CD1c-positive myeloid dendritic cell (primary cell): ENCODE measurements around the gene ABT1.
"Not testable (repeated sequence)": the region's sequence is repeated elsewhere in the genome, so short reads cannot be mapped to it uniquely, and the experiment has no call there.

ENCODE experiments used
- DNase-seq: peaks from one replicate; pipeline ENCODE4 v3.0.0-alpha.2; 2016; ENCODE audit errors: extremely low spot score

Gene ABT1

DNA sequence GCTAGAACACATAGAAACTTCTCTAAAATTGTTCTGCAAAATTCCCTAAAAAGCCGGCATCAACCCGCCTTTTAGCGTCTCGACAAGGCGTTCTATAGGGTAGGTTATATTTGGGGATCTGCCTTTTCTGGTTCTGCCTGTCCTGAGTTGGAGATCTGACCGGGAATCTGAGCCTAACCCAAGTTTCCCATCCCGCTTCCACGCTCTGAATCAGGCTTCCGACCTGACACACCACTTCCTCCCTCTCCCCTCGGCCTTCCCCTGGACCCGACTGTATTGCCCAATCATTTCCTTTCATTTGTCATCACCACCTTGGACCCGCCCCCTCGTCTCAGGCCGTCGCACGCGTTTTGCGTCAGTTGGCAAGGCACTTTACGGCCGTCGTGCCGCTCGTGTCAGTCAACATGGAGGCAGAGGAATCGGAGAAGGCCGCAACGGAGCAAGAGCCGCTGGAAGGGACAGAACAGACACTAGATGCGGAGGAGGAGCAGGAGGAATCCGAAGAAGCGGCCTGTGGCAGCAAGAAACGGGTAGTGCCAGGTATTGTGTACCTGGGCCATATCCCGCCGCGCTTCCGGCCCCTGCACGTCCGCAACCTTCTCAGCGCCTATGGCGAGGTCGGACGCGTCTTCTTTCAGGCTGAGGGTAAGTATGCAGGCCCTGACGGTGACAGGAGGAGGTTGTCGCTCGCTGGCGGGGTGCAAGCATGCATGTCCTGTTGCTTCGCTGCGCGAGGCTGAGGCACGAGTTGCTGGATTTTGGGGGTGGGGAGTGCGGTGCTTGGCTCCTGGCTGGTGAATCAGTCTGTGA lies at the start of gene ABT1:
Gene ABT1, plus strand, starts transcription at position 375 of the 810 bp plus-strand sequence. Its CDS starts 30 bp downstream, at position 405.
- peak; percentile 99 for DNase-seq

DNA sequence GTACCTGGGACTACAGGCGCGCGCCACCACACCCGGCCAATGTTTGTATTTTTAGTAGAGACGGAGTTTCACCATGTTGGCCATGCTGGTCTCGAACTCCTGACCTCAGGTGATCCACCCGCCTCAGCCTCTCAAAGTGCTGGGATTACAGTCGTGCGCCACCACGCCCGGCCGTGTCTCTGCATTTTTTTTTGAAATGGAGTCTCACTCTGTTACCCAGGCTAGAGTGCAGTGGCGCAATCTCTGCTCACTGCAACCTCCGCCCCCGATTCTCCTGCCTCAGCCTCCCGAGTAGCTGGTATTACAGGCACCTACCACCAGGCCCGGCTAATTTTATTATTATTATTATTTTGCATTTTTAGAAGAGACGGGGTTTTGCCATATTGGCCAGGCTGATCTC lies 49.4 kb upstream of the ABT1 start:
- DNase-seq = not testable (repeated sequence)

DNA sequence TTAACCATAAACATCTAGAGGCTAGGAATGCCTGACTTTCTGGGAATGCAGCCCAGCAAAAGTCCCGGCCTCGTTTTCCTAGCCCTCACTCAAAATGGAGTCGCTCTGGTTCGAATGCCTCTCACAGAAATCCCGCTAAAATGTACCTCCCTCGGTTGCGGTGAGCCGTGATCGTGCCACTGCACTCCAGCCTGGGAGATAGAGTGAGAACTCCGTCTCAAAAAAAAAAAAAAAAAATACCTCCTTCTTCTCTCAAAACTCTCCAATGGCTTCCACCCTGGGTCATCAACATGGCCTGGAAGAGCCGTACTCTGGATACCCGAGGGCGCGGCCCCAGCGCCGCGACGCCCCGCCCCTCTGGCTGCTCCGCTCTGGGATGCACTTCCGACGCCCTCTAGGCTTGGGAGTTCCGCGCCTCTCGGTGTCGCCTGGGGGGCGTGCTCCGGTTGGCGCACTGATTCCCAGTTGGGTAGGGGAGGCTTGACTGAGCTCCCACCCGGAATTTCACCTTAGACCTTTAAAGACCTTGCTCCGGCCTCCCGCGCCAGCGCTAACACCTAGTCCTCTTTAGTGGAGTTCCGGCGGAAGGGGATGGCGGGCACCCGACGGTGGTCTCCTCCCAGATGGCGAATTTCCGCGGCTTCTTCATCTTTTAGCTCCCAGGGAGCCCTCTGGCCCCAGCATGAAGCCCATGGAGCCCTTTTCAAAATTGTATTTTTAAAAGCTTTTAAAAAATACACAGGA lies 46.3 kb upstream of the ABT1 start:
- peak; percentile 57 for DNase-seq

DNA sequence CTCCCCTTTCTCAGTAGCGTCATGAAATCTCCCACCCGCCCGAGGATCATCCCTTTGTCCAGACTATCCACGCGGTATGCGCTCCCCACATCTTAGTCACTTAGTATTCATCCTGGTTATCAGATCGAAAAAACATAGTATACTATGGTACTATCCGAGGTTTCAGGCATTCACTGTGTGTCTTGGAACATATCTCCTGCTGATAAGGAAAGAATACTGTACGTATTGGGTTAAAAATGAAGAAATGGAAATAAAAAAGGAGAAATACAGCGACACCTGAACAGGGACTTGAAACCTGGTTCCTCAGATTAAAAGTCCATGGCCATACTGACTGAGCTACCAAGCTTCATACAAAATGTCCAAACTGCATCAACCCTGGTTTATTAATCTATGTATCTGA lies 44.5 kb upstream of the ABT1 start:
- DNase-seq = no peak

DNA sequence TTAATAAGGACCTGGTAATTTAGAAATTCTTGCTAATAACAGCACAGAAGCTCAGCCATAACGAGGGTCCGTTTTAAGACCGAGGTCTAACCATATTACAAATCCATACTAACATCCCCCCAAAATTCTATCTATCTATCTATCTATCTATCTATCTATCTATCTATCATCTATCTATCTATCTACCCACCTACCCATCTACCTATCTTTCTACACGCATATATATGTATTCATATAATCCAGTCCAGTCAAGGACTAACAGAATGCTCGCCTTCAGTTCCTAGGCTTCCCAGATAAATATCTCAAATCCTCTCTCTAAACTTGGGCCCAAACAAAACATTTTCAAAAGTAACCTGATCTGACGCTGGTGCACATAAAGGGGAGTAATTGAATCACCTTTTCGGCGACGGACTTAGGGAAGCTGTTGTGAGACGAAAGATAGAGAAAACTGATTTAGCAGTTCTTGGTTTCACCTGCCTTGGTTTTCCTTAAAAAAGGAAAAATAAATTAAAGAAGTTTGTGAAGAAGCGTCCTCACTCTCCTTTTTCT lies 44.0 kb upstream of the ABT1 start:
- no peak for DNase-seq

DNA sequence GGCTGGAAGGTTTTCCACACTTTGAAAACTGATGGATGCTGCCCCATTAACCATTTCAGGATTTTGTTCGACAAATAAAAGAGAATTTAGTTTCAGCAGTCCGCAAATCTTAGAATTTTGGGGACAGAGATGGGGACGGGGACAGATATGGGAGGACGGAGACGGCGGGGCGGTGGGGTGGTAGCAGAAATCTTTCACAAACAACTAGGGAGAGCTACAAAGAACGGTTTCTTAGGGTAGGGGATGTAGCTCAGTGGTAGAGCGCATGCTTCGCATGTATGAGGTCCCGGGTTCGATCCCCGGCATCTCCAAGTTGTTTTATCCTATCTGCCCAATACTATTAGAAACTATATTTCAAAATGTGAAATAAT lies 43.5 kb upstream of the ABT1 start:
- peak; percentile 76 for DNase-seq

DNA sequence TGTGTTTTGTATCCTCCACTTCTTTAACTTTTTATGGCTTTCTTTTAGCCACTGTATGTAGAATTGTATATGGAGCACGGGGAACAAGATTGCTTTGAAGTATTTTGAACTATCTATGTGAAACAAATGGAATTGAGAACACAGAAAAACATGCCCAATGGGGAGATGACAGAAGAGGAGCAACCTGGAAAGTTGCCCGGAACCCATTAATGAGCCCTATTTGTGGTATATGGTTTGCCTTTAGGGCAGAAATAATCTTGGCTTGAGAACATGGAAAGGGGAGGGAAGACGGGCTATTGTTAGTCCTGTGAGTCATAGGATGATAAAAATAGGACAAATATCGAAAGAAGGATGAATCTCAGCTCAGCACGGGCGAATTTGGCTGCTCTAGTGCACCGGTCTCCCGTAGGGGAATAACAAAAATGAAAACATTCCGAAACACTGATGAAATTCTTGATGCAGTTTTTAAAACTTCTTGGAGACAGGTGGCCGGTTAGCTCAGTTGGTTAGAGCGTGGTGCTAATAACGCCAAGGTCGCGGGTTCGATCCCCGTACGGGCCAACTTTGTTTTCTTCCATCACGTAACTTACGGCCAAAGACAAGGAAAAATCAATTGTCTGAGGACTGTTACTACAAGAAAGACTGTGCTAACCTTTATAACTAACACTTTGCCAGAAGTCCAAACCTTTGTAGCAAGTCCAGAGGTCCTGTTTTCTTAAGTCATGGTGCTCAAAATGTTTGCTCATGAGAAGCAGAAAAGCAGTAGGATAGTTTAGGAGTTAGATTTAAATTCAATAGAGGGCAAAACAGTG lies 42.9 kb upstream of the ABT1 start:
- peak; percentile 86 for DNase-seq

DNA sequence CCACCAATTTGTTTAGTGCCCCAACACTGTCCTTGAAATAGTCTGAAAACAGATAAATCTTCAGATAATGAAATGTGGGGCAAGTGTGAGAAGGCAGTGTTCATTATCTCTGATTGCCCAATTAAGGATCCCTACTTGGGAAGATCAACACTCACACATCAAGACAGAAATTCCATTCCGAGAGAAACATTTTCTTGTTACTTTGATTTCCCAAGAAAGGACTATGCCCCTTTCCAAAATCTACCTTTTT lies 42.4 kb upstream of the ABT1 start:
- DNase-seq = no peak

DNA sequence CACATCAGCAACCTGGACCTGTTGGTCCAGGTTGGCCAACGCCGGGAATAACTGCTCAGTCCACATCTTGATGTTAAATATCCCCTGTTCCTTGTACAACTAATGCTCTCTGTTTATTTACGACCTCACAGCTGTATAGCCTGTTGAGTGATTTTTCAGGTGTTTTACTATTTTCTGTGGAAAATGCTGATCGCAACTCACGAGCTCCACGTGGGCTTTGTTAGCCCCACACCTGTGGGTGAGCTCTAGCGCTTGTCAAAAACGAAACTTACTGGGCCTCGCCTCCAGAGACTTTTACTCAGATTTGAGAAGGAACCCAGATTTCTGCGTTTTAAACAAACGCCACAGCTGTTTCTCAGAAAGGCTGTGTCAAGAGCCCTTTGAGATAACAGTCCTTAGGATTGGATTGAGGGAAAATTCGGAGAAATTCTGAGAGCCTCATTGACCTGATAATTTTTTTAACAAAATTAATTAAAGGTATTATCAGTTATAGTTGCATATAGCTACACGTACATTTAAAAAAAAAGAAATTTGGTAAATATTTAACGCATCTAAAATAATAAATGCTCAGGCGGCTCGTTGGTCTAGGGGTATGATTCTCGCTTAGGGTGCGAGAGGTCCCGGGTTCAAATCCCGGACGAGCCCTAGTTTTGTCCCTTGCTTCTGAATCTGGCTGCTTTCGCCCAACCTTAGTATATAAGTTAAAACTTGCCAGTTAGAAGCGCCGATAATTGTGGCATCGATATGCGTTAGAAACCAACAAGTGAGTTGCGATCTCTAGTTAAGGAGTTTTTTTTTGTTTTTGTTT lies 41.9 kb upstream of the ABT1 start:
- DNase-seq = peak; percentile 60

DNA sequence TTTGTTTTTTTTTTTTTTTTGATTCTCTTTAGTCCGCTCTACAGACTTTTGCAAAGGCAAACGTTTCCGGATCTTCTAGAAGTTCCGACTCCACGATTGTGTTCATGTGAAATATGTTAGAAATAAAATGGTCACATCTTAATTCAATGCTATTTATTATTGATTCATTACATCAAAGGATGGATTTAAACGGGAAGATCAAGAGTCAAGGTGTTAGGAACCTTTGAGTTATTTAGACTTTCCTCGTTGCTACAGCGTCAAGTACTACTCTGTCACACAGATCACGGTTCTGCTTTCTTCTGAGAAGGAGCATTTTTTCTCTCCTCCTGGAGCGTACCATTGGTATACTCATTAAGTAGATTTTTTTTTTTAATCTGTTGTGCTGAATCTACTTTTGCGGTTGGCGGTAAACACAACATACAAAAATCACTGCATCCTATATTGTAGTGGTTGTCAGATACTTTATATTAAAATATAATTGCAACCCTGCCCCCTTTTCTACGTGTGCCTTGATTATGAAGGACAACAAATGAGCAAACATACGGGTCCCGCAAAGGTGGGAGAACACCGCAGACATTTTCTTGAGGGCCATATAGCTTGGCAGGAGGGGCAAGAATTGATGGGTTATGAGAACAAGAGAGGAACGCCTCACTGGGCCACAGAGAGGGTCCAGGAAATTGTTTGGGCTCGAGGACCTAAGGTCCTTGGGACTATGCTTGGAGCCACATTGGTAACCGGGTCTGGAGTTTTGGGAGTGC lies 41.1 kb upstream of the ABT1 start:
- no peak for DNase-seq

DNA sequence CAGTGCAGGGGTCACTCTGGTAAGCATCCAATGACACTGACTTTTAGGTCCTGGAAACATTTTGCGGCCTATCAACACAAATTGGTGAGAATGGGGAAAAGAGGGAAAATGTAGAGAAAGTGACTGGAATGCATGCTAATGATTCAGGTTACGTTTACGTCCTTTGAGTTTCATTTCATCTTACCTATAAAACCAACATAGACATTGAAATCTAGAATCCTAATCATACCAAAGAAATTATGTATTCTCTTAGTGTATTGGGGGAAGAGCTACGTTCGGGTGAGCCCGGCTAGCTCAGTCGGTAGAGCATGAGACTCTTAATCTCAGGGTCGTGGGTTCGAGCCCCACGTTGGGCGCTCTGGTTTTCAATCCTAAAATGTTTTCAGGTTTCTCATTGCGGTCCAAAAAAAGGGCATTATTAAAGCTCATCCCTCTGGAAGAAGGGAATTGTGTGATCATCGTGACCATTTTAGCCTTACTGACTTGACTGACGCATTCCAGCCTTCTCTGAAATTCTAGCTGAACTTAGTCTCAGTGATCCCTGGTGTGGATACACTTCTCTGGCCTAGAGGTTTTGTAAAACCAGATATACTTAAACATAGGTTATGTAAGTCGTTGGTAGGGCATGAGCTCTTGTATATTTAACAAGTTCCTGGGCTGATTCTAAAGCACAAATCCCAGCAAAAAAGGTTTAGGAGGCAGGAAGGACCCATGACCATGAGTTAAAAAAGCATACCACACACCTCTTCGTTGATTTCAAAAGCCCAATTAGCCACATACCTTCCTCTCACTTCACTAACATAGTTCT lies 40.3 kb upstream of the ABT1 start:
- DNase-seq = no peak

DNA sequence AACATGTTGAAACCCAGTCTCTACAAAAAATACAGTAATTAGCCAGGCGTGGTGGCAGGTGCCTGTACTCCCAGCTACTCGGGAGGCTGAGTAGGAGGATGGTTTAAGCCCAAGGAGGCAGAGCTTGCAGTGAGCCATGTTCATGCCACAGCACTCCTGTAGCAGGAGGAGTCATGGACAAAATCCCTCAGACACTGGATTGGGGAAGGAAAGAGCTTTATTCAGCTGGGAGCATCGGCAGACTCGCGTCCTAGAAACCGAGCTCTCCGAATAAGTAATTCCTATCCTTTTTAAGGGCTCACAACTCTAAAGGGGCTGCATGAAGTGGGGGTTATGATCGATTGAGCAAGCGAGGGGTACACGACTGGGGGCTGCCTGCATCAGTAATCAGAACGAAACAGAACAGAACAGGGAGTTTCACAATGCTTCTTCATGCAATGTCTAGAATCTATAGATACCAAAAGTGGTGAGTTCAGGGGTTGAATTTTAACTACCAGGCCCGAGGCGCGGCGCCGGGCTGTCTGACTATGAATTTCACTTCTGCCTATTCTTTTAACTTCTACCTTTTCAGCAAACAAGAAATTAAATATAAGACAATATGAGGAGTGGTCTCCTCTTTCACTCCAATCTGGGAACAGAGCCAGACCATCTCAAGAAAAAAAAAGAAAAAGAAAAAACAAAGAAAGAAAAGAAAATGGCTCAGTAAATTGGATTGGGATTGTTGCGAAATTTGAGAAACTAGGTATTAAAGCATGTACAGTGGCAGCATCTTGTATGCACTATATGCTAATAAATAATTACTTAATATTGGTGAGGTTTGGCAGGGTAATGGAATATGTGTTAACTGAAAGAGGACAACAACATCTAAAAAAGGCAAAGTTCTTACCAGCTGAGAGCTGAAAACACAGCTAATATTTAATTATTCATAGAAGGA lies 35.0 kb upstream of the ABT1 start:
- DNase-seq = no peak

DNA sequence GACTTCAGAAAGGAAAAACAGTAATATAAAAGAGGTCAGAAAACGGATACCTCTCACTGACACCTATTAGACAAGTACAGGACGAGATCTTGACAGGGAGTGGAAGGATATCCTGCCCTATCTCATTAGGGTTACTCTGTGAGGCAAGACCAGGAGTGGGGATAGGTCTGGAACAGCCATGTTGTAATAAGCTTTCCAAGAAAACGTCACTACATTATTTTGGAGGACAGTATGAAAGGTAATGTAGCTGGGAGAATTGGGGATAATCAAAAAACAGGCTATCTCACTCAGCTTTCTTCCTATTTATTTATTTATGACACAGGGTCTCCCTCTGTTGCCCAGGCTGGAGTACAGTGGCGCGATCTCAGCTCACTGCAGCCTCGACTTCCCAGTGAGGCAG lies 33.3 kb upstream of the ABT1 start:
- DNase-seq = no peak

DNA sequence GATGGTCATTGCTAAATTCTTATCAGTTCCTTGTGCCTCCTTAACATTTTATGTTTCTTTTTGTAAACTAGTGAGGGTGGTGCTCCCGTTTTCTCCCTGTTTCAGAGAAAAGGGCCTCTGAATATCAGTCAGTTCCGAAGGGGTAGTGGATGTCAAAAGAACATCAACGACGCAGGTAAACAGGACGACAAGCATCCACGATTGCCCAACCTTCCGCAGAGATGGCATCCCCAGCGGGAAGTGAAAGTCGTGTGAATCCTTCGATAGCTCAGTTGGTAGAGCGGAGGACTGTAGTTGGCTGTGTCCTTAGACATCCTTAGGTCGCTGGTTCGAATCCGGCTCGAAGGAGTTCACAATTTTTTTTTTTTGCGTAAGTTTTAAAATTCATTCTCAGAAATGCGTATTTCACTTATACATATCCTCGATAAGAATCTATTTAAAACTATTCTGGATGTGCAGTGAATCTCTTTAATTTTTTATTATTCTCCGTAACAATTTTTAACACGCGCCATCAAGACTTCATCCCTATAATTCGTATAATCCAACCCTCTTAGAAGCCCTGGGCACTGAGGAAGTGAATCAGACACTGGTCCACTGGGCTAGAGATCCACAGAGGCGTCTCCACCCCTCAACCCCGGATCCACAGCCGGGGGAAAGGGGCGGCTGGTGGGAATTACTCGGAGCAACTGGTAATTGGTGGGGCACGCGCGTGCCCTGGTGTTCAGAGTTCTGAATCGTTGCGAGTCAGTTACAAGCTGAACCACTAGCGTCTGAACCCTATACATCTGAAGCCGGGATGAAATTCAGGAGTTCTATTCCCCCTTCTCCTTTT lies 27.9 kb upstream of the ABT1 start:
- peak; percentile 98 for DNase-seq

DNA sequence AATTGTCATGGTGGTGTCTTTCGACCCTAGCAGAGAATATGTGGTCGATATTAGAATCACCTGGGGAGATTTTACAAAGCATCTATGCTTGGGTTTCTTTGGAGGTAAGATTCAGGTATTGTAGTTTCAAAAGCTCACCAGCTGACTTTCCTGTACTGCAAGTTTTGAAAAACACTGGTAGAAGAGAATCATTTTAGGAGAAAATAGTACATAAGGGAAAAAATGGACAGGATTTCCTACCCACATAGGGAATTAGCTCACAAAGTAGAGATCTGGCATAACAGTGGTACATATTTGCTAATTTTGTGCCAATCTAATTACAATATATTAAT lies 27.4 kb upstream of the ABT1 start:
- DNase-seq = no peak

DNA sequence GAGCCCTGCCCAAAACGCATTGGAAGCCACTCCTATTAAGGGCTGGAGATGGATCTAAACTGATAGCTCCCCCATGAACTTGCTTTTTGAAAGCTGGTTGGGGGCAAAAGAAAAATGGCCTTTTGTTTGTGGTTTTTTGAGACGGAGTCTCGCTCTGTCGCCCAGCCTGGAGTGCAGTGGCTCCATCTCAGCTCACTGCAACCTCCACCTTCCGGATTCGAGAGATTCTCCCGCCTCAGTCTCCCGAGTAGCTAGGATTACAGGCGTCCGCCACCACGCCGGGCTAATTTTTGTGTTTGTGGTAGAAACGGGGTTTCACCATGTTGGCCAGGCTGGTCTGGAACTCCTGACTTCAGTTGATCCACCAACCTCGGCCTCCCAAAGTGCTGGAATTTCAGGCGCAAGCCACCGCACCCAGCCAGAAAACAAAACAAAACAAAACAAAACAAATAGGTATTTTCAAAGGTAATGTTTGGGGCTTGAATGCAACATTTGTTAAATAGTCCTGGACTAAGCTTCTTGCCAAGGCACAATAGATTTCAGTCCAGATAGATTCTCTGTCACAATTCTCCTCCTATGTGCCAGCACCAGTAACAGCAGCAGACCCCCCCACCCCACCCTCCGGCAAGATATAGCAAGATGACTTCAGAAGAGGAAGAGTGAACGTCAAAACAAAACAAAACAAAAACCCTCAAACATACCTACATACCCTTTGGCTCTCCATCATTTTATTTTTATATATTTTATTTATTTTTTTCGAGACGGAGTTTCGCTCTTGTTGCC lies 26.5 kb upstream of the ABT1 start:
- DNase-seq = no peak

DNA sequence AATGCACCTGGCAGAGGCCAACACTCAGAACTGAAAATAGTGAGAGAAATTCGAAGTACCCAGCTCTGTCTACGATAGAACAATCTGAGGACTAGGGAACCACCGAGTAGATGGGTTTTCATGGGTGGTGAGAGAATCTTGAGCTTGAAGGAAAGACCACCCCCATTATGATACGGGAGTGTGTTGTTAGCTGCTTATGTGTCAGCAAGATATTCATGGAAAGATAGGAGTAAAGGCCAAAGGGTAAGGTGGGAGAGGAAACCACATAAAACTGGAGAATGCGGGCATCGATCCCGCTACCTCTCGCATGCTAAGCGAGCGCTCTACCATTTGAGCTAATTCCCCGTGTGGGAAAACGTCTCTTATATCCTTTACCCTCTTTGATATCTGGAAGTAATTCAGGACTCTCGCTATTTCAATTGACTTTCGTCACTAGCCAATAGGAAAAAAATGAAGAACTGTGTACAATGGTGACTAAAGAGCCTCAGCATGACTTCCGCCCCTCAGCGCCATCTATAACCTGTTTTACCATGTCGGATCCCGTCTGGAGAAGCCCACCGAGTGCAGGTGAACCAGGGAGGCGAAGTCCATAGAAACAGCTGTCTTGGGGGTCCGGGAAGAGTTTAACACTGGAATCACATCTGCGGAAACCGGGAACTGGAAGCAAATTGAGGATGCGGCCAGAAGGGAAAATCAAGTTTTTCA lies 25.0 kb upstream of the ABT1 start:
- DNase-seq = peak; percentile 89
